ENCODE data around the gene MPRIP.

Gene MPRIP

DNA sequence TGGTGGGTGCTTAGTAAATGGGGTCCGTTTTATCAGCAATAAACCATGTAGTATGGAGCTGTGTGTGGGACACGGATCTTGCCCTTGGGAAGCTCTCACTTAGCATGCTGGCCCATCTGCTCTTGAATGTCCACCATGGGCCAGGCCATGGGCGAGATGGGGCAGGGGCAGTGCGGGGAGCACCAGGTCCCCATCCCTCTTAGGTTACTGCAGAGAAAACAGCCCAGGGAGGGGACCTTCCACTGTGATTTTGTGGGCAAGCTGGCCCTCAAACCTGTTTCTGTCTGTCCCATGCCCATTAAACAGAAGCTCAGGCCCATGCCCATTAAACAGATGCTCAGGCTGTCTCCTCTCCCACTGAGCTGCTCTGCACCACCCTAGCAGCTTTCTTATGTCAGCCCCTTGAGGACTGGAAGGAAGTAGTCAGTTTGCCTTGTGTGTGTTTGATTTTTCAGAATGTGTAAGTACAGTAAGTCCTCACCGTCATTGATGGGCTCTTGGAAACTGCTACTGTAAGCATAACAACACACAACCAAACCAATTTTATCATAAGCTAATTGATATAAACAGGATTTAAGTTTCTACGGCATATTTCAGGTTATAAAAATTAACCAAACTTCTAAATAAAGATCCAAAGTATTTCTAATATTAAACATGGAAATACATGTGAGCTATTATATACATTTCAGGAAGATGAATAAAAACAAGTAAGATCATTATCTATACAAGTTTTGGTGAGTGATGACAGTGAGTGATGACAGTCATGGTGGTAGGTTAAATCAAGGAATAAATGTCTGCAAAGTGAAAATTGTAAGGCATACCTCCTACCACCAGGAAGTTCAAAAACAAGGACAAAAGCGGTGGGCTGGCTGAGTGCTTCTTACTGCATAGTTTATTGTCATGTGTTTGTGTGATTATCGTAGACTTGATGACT is 11.5 kb downstream of the MPRIP start:
- DNase-seq: no peak

DNA sequence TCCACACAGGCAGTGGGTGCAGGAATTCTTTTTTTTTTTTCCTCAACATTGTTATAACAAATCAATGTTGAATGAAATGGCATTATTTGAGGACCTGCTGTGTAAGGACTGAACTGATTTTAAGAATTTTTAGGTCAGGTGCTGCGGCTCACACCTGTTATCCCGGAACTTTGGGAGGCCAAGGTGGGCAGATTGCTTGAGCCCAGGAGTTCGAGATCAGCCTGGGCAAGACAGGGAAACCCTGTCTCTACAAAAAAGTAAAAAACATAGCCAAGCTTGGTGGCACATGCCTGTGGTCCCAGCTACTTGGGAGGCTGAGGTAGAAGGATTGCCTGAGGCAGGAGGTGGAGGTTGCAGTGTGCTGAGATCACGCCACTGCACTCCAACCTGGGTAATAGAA is 12.4 kb downstream of the MPRIP start:
- no peak for DNase-seq

GRCh38 chr17:17055286-17056155 is 13.3 kb downstream of the MPRIP start:
- DNase-seq: no peak

DNA sequence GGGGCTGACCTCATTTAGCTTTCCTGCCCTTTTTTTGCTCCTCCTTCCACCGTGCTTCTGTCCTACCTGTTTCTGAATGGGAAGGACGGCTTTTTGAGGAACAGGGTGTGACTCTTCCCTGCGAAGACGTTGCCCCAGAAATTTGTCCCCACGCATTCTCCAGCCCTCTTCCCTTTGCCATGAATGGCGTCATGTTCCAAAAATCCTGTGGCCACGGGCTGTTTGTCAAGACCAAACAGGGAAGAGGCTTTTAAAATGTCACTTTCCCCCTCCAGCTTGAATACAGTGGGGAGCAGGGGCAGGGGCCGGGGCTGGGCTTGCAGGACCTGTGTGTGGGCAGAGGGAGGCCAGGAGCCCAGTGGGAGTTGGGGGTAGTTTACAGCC is 13.9 kb downstream of the MPRIP start:
- DNase-seq: no peak

GRCh38 chr17:17057057-17057551 is 14.8 kb downstream of the MPRIP start:
- no peak for DNase-seq

DNA sequence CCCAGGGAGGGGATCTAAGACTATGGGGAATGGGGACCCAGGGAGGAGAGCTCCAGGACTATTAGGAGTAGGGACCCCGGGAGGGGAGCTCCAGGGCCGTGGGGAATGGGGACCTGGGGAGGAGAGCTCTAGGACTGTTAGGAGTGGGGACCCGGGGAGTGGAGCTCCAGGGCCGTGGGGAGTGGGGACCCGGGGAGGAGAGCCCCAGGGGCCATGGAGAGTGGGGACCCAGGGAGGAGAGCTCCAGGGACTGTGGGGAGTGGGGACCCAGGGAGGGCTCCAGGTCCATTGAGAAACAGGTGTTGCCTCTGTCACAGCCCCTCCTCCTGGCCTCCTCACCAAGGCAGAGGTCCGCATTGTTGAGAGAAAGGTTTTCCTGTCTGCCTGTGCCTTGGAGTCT is 16.0 kb downstream of the MPRIP start:
- no peak for DNase-seq

GRCh38 chr17:17059301-17059890 is 17.1 kb downstream of the MPRIP start:
- no peak for DNase-seq

DNA sequence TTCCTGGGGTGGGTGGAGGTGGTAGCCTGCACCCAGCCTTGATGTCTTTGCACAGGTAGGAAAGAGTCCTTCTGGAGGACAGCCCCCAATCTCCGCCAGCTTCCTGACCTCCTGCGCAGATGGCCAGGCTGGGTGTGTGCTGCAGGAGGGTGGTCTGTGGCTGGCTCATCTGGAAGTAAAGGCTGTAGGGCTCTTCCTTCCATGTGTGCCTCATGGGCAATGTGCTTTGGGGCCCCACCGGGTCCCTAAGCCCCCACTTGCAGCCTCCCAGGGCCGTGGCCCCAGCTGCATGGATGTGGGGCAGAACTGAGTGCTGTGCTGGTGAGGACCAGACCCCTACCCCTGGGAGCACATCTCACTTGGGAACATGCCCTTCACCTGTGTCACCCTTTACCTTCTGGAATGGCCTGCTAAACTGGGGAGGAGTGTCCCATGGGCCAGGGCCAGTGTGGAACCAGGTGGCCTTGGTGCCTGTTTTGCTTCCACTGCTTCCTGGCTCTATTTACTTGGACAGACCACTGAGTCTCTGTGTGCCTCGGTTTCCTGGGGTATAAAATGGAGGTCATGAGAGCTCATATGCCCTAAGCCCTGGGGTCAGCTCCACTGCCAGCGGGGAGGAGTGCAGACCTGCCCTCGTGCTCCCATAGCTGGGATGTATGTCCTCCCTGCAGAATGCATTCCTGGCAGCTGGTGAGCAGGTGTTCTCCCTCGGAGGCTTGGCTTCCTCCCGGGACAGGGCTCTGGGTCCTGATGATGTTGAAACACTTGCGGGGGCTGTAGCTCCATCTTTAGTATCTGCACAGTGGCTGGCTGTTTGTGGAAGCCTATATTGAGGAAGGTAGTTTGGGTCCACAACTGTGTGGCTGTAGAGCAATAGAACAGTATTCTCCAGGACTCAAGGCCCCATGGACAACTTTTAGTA is 18.0 kb downstream of the MPRIP start:
- no peak for DNase-seq

GRCh38 chr17:17060930-17061329 is 18.7 kb downstream of the MPRIP start:
- DNase-seq: no peak

DNA sequence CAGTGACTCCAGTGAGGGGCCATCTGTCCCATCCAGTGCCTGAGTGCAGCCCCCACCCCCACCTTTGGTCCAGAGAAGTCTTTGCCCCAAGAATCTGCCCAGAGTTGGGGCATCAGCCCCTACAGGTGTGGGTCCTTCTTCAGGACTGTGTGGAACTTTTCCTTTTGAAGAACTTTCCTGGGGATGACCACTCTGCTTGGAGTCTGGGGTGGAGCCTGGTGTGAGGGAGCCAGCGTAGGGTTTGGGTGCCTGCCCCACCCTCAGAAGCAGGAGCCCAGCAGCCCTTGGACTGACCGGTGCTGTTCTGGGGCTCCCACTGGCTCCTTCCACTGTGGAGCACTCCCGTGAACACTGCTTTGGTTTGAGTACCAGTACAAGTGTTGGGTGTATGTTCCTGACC is 19.3 kb downstream of the MPRIP start:
- DNase-seq: no peak

GRCh38 chr17:17062356-17062755 is 20.1 kb downstream of the MPRIP start:
- no peak for DNase-seq

DNA sequence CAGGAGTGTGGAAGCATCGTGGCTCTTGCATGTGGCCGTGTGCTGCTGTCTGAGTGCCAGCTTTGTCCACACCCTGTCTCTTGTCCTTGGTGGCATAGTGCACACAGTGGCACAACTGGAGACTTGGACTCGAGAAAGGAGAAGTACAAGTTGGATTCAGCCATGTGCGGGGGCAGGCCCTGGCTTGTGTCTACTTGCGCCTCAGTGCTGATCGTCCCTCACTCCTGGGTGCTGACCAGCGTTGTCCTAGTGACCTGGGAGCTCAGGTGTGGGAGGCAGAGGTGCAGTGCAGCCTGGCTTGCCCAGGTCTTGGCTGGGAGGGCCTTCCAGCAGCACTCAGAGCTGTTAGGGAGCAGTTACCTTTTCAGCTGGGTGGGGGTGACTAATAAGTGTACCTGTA is 20.6 kb downstream of the MPRIP start:
- no peak for DNase-seq

DNA sequence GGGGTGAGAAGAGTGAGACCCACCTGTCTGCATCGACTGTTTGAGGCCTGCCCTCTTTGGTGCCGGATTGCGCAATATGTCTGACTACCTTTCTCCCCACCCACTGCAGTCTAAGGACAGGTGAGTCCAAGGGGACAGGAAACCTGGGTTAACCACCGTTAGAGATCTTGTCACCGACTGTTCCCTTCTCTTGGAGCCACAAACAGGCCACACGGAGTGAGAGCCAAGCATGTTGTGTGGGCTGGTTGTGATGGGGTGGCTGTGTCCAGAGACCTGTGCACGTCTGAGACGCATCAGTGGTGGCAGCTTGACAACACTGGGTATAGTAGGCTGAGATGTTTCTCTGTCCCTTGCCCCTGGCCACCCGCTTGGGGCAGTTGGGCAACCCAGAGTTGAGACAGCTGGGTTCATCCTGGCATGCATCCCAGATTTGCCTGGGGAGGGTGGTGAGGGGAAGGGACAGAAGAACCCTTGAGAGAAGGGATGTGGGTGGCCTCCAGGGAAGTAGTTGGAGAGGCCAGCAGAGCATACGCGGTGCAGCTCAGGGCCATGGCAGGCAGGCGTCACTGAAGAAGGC is 21.4 kb downstream of the MPRIP start:
- no peak for DNase-seq

DNA sequence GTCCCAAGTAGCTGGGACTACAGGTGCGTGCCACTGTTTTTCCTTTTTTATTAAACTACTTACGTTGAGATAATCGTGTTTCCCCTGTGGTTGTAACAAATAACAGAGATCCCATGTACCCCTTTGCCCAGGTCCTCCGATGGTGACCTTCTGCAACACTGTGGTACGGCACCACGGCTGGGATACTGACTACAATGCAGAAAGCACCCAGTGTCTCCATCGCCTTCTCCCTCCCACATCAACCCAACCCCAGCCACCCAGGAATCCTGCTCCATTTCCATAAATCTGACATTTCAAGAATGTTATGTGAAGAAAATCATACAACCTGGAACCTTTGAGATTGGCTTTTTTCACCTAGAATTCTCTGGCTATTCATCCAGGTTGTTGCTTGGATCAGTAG is 22.1 kb downstream of the MPRIP start:
- no peak for DNase-seq

- DNase-seq: no peak
These were observed 23.8 kb downstream of the MPRIP start for GRCh38 chr17:17066021-17066420.

GRCh38 chr17:17067257-17067656 is 25.0 kb downstream of the MPRIP start:
- no peak for DNase-seq

- DNase-seq: no peak
These were observed 27.6 kb downstream of the MPRIP start for GRCh38 chr17:17069849-17070248.

DNA sequence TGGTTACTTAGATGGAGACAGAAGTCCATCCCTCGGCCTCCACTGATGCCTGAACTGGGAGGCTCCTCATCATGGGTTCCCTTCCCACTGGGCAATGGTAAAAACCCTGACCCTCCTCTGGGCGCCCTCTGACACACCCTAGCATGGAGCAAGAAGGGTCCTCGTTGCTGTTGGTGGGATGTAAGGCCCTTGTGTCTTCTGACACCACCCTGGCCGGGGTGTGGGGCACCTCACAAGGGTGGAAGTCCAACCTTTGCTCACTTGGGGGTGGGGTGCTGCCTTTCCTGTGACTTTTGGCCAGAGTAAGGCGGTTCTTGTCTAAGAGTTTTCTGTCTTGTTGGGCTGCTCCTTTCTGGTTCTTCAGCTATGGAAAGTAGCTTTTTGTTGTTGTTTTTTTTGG is 28.7 kb downstream of the MPRIP start:
- DNase-seq: no peak

DNA sequence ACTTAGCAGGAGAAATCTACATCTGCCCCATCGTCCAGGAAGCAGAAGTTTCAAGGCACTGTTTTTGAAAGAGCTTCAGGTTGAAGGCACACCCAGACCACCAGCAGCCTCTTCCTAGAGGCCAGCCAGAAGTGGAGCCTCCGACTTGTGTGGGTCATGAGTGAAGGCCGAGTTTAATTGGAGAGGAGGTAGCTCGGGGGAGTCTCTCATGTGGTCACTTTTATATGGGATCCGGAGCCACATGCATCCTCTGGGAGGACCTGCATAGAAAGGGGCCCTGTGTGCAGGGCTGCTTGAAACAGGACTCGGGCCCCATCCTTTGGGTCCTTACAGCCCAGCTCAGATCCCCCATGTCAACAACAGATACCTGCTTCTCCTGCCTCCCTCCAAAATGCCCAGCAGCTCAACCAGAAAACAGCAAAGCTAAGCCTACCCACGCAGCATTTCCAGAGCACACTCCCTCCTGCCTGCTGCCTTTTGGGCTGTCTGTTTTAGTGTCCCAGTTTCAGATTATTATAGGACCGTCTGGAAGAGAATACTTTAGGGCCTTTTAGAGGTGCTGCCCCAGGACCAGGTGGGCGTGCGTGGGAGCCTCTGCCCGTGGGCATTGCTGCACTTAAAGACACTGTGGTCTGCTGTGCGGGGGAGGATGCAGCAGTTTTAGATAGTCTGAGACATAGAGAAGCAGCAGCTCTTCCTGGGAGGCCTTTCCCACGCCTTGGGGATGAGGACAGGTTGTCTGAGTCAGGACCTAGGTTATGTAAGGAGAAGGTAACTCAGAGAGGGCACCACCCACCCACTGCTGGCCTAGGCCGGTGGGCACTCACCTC is 29.5 kb downstream of the MPRIP start:
- DNase-seq: no peak

DNA sequence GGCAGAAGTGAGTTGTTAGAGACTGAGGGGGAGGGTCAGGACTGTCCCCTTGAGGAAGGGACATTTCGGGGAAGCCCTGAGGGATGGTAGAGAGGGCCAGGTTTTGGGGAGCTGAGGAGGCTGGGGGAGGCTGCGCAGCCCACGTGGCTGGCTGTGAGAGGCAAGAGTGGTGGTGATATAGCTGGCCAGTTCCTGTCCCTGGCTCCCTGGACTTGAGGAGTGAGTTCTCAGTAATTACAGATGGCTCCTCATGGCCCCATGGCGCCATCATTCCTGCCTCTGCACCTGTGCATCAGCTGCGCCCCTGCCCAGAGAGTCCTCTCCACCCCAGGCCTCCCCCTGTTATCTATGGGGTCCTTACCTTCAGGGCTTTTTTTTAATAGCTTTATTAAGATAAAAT is 30.3 kb downstream of the MPRIP start:
- no peak for DNase-seq

DNA sequence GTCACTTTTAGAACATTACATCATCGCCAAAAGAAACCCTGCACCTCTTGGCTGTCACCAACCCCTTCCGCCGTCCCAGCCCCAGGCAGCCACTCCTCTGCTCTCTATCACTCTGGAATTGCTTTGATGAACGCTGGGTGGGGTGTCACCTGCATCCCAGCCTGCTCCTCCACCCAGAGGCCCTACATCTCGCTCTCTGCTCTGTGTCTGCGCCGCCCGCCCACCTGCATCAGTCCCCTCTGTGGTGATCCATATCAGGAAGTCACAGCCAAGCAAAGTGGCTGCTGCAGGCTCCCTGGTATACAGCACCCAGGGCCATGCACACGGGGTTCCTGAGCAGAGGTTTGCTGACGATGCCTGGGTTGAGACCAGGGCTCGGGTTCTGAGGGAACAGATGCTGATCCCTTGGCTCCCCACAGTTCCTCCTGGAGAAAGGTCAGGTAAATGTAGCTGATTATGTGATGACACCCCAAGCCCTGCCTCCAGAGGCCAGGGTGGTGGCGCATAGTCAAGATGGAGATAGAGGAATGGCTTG is 30.8 kb downstream of the MPRIP start:
- no peak for DNase-seq

Data from NCI-H1694 treated with DMSO at 0.1 percent for 48 hours (cell line).